Vagina (tissue), 2 donors: ENCODE data around the gene NLRX1.

Experiments used
- CTCF ChIP-seq, 3 experiments: fragments of 450-650 bp in 2 of 3; fragments of 200-600 bp in 1 of 3; sonication (generic) in 1 of 3; IDR thresholded peaks; one replicate each; pipeline ENCODE4 v1.5.1; 2017 to 2019; ENCODE audit warnings: antibody characterized with exemption in 3 of 3, mild to moderate bottlenecking in 2 of 3, moderate library complexity in 2 of 3
- POLR2AphosphoS5 ChIP-seq, 2 donors: sonication (generic); formaldehyde crosslinking; IDR thresholded peaks; one replicate each; pipeline ENCODE4 v1.9.0; 2017; ENCODE audit warnings: antibody characterized with exemption in 2 of 2, mild to moderate bottlenecking in 2 of 2, low read depth in 1 of 2; ENCODE audit not compliant: insufficient read depth in 1 of 2

- peak in 1 of 2 donors; percentile 74 for TF ChIP-seq POLR2AphosphoS5 (IDR thresholded peaks at IDR 0.05; ENCODE audit: insufficient read depth in 1 of 2, low read depth in 1 of 2)
- TF ChIP-seq CTCF (IDR thresholded peaks at IDR 0.05), result peak in 2 of 3 experiments; percentile 70 to 82
Observed at GRCh38 chr11:119168471-119169281, at the start of gene NLRX1.
